Suprapubic skin (tissue), 3 donors: ENCODE measurements around the gene CDH4.

Source experiments
- CTCF ChIP-seq, 2 donors: fragments of 200-600 bp in 1 of 2; fragments of 450-650 bp in 1 of 2; sonication (generic) in 1 of 2; IDR thresholded peaks; one replicate each; pipeline ENCODE4 v1.5.1; 2016 to 2019; ENCODE audit warnings: antibody characterized with exemption in 2 of 2, mild to moderate bottlenecking in 1 of 2, moderate library complexity in 1 of 2
- EP300 ChIP-seq: sonication (generic); formaldehyde crosslinking; IDR thresholded peaks from one replicate; pipeline ENCODE4 v1.6.1; 2017; ENCODE audit warnings: antibody characterized with exemption

- TF ChIP-seq EP300 (no peak), CTCF (IDR thresholded peaks at IDR 0.05) (no peak)
Observed at GRCh38 chr20:61745397-61746146, 493.5 kb downstream of the CDH4 start.
